K562 (cell line): ENCODE data around the gene NCOA3. TPM values are rescaled to one million over a fixed set of nuclear protein-coding genes. Genes with fewer than 3 reads are reported as not detected.

Experiments
- ATAC-seq: fragments of 200-7000 bp; cut with Tn5 transposase; 3 replicates; pipeline ENCODE4 v1.9.1; 2020; ENCODE audit warnings: moderate library complexity
- BruUV-seq: library from RNA; stranded (reverse); fragments of 400-500 nt; replicated peaks from 2 replicates; lab custom pipeline; 2021; lab: Mats Ljungman, UMichigan
- CTCF ChIA-PET: fragments of 300-600 bp; formaldehyde crosslinking; extraction: SDS; loops from one replicate; lab custom pipeline; 2021; ENCODE audit warnings: low intra/inter-chr PET ratio; lab: Yijun Ruan, JAX
- POLR2A ChIA-PET: fragments of 300-600, 350-650 bp; sonication (Branson Sonifier 250); formaldehyde crosslinking; extraction: SDS; loops from one replicate; lab custom pipeline; 2021; ENCODE audit warnings: antibody characterized with exemption, inconsistent platforms; lab: Yijun Ruan, JAX
- DNase-seq, 4 experiments: peaks; one replicate each; pipeline versions ENCODE4 v3.0.0 to v3.0.0-alpha.2; 2011 to 2018; ENCODE audit warnings: low spot score in 3 of 4, mixed read lengths in 3 of 4; ENCODE audit errors: extremely low read depth in 1 of 4
- FAIRE-seq: peaks from 2 replicates; lab custom pipeline; 2011; peaks lifted over from hg19 to GRCh38; lab: Jason Lieb, UNC
- H2AFZ ChIP-seq: 2 replicates; pipeline ENCODE4 v1.6.0; 2011; ENCODE audit warnings: low read depth, low read length, control low read depth, inconsistent platforms
- H3K27ac ChIP-seq: fragments of 200-600 bp; 3 replicates; pipeline ENCODE4 v1.8.0; 2011; ENCODE audit warnings: low read depth, mild to moderate bottlenecking, control low read depth, inconsistent platforms, low read length, moderate library complexity, mixed read lengths; ENCODE audit errors: extremely low read depth
- H3K27me3 ChIP-seq, 2 experiments: fragments of 300-600 bp in 1 of 2; 2 replicates in 1 of 2; 3 replicates in 1 of 2; pipeline versions ENCODE4 v1.6.0 to v1.8.0; 2011; ENCODE audit warnings: inconsistent platforms in 2 of 2, low read length in 2 of 2, mild to moderate bottlenecking in 1 of 2, mixed read lengths in 1 of 2, moderate library complexity in 1 of 2; ENCODE audit not compliant: control insufficient read depth in 2 of 2, insufficient read depth in 2 of 2
- H3K36me3 ChIP-seq: fragments of 300-600 bp; 3 replicates; pipeline ENCODE4 v1.8.0; 2011; ENCODE audit warnings: mild to moderate bottlenecking, low read length, inconsistent platforms; ENCODE audit not compliant: control insufficient read depth, insufficient read depth
- H3K4me1 ChIP-seq, 2 experiments: fragments of 200-600 bp in 1 of 2; replicated peaks in 1 of 2; 2 replicates in 1 of 2; 3 replicates in 1 of 2; pipeline versions ENCODE4 v1.5.1 to v1.8.0; 2011; ENCODE audit warnings: inconsistent platforms in 2 of 2, low read length in 2 of 2, mild to moderate bottlenecking in 1 of 2, mixed read lengths in 1 of 2, moderate library complexity in 1 of 2; ENCODE audit not compliant: control insufficient read depth in 2 of 2, insufficient read depth in 2 of 2
- H3K4me2 ChIP-seq: 2 replicates; pipeline ENCODE4 v1.6.1; 2011; ENCODE audit warnings: low read length, control low read depth, inconsistent platforms, mixed read lengths; ENCODE audit not compliant: insufficient read depth
- H3K4me3 ChIP-seq: fragments of 200-600 bp; sonication (generic), shearing (Covaris generic); 2 replicates; pipeline ENCODE4 v1.5.1; 2016; ENCODE audit warnings: control low read depth, inconsistent platforms
- H3K79me2 ChIP-seq: fragments of 200-600 bp; 3 replicates; pipeline ENCODE4 v1.8.0; 2011; ENCODE audit warnings: low read length, inconsistent platforms; ENCODE audit not compliant: control insufficient read depth, insufficient read depth
- H3K9ac ChIP-seq, 2 experiments: 2 replicates each; pipeline versions ENCODE4 v1.6.0 to v1.6.1; 2011; ENCODE audit warnings: low read depth in 2 of 2, low read length in 2 of 2, control low read depth in 1 of 2, inconsistent platforms in 1 of 2, mild to moderate bottlenecking in 1 of 2, mixed read lengths in 1 of 2; ENCODE audit not compliant: insufficient read depth in 1 of 2
- H3K9me1 ChIP-seq: one replicate; pipeline ENCODE4 v1.6.0; 2011; ENCODE audit warnings: inconsistent platforms, mild to moderate bottlenecking, low read length, moderate library complexity; ENCODE audit not compliant: control insufficient read depth, insufficient read depth
- H3K9me3 ChIP-seq: replicated peaks from 2 replicates; pipeline ENCODE4 v1.5.1; 2011; ENCODE audit warnings: low read depth, low read length, inconsistent platforms; ENCODE audit not compliant: control insufficient read depth, insufficient read depth
- H4K20me1 ChIP-seq: replicated peaks from 2 replicates; pipeline ENCODE4 v1.6.1; 2011; ENCODE audit warnings: low read length, inconsistent platforms, mixed read lengths; ENCODE audit not compliant: control insufficient read depth, insufficient read depth
- CLOCK ChIP-seq: fragments of 250-450 bp; sonication (Bioruptor Pico); IDR thresholded peaks from 2 replicates; pipeline ENCODE4 v1.4.0; 2020; ENCODE audit warnings: mild to moderate bottlenecking, moderate library complexity, borderline replicate concordance
- NKRF ChIP-seq: fragments of 450-650 bp; IDR thresholded peaks from 2 replicates; pipeline ENCODE4 v1.6.1; 2016; ENCODE audit warnings: borderline replicate concordance
- REST ChIP-seq, 2 experiments: fragments of 450-650 bp; formaldehyde crosslinking in 1 of 2; IDR thresholded peaks; 2 replicates each; pipeline versions ENCODE4 v1.4.0 to v1.6.1; 2014 to 2020; ENCODE audit warnings: mild to moderate bottlenecking in 2 of 2, borderline replicate concordance in 1 of 2, low read depth in 1 of 2
- SRF ChIP-seq, 2 experiments: fragments of 250-450, 450-650 bp in 1 of 2; sonication (Bioruptor Pico) in 1 of 2; sonication (generic) in 1 of 2; formaldehyde crosslinking; IDR thresholded peaks; 2 replicates each; pipeline versions ENCODE4 v1.5.0 to v1.5.1; 2020 to 2022; ENCODE audit warnings: mild to moderate bottlenecking in 1 of 2, missing genetic modification reagents in 1 of 2
- ZNF740 ChIP-seq, 3 experiments: fragments of 200-800 bp in 1 of 3; sonication (Bioruptor generic) in 1 of 3; sonication (generic) in 1 of 3; formaldehyde crosslinking in 1 of 3; IDR thresholded peaks; 2 replicates each; pipeline versions ENCODE4 v1.6.1 to v1.8.0; 2016 to 2022; ENCODE audit warnings: mild to moderate bottlenecking in 2 of 3, missing compliant biosample characterization in 2 of 3, missing genetic modification characterization in 2 of 3, missing genetic modification reagents in 1 of 3
- WGBS: fragments of 100-300 bp; shearing (Covaris generic); methylation state at CpG from one replicate; pipeline ENCODE4 v1.1.6; 2016; ENCODE audit warnings: low coverage, mixed read lengths; ENCODE audit not compliant: insufficient coverage; ENCODE audit errors: missing lambda C conversion rate; 5-methylcytosine and 5-hydroxymethylcytosine counted together
- in situ Hi-C: fragments of 300-500 bp; cut with MboI; formaldehyde crosslinking; loops from 4 replicates; pipeline ENCODE4 v1.15.0; 2018; ENCODE audit warnings: inconsistent platforms, mixed read lengths
- intact Hi-C: fragments of 100-400 bp; cut with micrococcal nuclease; formaldehyde crosslinking; loops from 2 replicates; pipeline ENCODE4 v1.14.2; 2022
- polyA plus RNA-seq, 8 experiments: library from polyadenylated mRNA; depleted of rRNA in 4 of 8; stranded (reverse) in 5 of 8; unstranded in 3 of 8; fragments of >200 nt; fragmentation: Nextera tagmentation in 2 of 8; fragmentation: Illumina TruSeq in 1 of 8; extraction: Ambion mirVana in 2 of 8; extraction: Trizol in 1 of 8; gene quantifications; 2 replicates each; pipeline versions ENCODE4 v1.2.1 to v1.2.3, GENCODE V29; 2011 to 2014; ENCODE audit warnings: inconsistent platforms in 1 of 8, missing spikeins in 1 of 8
- total RNA-seq, 7 experiments: library from RNA; depleted of rRNA in 6 of 7; stranded (reverse); fragments of >200 nt in 6 of 7; fragmentation: Illumina TruSeq in 2 of 7; extraction: Trizol in 2 of 7; gene quantifications; 2 replicates each; pipeline versions ENCODE4 v1.2.1 to v1.2.3, GENCODE V29; 2011 to 2021; ENCODE audit warnings: low replicate concordance in 1 of 7

Gene NCOA3
- total and polyA plus RNA-seq, 9 of the 15 experiments (the other 6 are each of a cell fraction or from before 2014, with no cell fraction given), result 3.2 to 24.3 (median 14.4) TPM

GRCh38 chr20:47645632-47646031 lies 143.9 kb downstream of the NCOA3 start:
- H3K4me3 ChIP-seq, result no peak overlapping the region
- no peak overlapping the region for H3K27ac ChIP-seq
- H4K20me1 ChIP-seq, result no peaks in the 10 kb centered on the region; the same call in 1 of the 2 replicates
- H3K36me3 ChIP-seq, result peaks cover 59% of the 10 kb centered on the region
- FAIRE-seq (no peak), DNase-seq (no peak), ATAC-seq (no peak)
- WGBS, result 59% methylated on average over 2 of the region's 2 CpGs
- no peak overlapping the region for H3K9ac ChIP-seq
- ChIA-PET POLR2A (no interaction called here), CTCF (no interaction called here)
- H3K4me1 ChIP-seq, result no peaks in the 10 kb centered on the region
- H3K4me2 ChIP-seq, result no peak overlapping the region
- H3K27me3 ChIP-seq, result no peaks in the 10 kb centered on the region
- no peak overlapping the region for H2AFZ ChIP-seq
- intact Hi-C loops (no loop called here), in situ Hi-C loops (no loop called here)
- H3K9me3 ChIP-seq, result no peaks in the 10 kb centered on the region
- no TSS peak for BruUV-seq
- no peaks in the 10 kb centered on the region for H3K79me2 ChIP-seq
- no peaks in the 10 kb centered on the region for H3K9me1 ChIP-seq
- TF ChIP-seq ZNF740 (CRISPR knock-in tag; IDR thresholded peaks at IDR 0.05) (no peak), ZNF740 (tag; IDR thresholded peaks at IDR 0.05) (no peak), REST (IDR thresholded peaks at IDR 0.05; ENCODE audit: borderline replicate concordance) (no peak), REST (CRISPR knock-in tag; IDR thresholded peaks at IDR 0.05; ENCODE audit: low read depth) (no peak), NKRF (no peak), SRF (CRISPR knock-in tag; IDR thresholded peaks at IDR 0.05) (no peak), CLOCK (CRISPR knock-in tag) (no peak)
